HG02588 (cell line): Measurements from ENCODE around the gene LRRC8A.
"Not testable (repeated sequence)": the region's sequence is repeated elsewhere in the genome, so short reads cannot be mapped to it uniquely, and the experiment has no call there.

Experiments
- ATAC-seq: cut with Tn5 transposase; IDR thresholded peaks from one replicate; pipeline ENCODE4 v1.9.1; 2021; ENCODE audit warnings: mild to moderate bottlenecking, moderate library complexity; ENCODE audit not compliant: unreplicated experiment

The LRRC8A gene

GRCh38 chr9:128863647-128864046 lies 18.3 kb upstream of the LRRC8A start:
- no peak for ATAC-seq

DNA sequence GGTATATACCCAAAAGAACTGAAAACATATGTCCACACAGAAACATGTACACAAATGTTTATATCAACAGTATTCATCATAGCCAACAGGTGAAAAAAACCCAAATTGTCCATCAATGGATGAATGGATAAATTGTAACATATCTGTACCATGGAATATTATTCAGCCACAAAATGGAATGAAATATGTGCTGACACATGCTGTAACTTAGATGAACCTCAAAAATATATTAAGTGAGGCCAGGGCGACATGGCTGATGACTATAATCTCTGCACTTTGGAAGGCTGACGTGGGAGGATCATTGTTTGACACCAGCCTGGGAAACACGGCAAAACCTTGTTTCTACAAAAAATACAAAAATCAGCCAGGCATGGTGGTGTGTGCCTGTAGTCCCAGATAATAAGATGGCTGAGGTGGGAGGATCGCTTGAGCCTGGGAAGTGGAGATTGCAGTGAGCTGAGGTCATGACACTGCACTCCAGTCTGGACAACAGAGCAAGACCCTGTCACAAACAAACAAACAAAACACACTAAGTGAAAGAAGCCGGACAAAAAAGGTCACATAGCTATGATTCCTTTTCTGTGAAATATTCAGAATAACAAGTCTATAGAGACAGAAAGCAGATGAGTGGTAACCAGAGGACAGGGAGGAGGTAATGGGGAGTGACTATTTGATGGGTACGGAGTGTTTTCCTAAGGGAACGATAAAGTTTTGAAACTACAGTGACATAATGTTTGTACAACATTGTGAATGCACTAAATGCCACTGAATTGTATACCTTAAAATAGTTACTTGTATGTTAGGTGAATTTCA lies 11.6 kb upstream of the LRRC8A start:
- no peak for ATAC-seq

DNA sequence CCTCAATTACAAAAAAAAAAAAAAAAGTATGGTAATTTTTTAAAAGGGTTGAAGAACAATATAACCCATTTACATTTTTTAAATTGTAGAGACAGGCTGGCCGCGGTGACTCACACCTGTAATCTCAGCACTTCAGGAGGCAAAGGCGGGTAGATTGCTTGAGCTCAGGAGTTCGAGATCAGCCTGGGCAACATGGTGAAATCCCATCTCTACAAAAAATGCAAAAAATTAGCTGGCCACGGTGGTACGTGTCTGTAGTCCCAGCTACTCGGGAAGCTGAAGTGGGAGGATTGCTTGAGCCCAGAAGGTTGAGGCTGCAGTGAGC lies 11.0 kb upstream of the LRRC8A start:
- ATAC-seq: not testable (repeated sequence)

DNA sequence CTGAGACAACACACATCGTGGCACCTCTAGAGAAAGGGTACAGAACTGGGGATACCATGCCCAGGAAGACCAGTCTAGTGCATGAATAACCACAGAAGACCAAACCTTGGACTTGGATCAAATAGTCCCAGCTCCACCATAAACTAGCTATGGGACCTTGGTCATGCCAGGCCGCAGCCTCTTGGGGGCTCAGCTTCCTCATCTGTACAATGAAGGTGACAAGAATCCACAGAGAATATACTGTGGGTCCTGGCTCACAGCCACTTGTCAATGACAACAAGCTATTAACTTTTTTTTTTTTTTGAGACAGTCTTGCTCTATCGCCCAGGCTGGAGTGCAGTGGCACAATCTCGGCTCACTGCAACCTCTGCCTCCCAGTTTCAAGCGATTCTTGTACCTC lies 4.1 kb upstream of the LRRC8A start:
- no peak for ATAC-seq

DNA sequence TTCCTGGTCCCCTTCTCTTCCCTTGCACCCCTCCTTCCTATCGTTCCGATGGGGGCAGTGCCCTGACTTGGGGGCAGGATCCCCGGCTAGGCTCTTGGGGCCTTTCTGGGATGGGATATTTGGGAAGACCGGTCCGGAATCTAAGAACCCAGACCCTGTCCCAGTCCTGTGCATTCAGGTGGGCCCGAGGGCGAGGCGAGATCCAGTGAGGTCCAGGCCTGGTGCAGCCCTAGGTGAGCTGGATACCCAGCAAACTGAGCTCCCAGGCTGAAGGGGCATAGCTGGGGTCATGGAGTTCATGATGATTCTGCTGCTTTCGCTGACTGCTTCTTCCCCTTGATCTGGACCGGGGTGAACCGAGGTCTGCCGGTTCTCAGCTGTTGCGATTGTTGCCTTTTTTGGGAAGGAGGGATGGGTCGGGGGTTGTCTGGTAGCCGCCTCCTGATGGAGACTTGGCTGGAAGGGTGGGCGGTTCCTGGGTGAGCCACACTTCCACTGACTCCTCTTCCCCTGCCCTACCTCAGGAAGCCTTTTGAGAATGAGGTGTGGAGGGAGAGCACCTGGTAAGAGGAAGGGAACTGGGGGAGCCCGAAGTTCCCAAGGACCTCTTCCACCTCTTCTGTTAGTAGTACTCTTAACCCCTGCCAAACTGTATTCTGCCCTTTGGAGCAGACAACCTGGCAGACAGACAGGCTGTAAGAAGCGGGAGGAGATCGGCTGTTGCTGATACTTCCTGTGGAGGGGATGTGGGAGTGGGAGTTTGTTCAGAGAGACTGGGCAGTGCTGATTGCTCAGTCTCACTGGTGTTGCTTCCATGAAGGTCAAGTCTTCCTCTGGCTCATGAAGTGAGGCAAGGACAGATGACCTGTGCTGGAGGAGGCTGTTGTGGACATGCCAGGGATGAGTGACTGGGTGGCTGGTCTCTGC lies 1.0 kb downstream of the LRRC8A start:
- ATAC-seq: no peak

DNA sequence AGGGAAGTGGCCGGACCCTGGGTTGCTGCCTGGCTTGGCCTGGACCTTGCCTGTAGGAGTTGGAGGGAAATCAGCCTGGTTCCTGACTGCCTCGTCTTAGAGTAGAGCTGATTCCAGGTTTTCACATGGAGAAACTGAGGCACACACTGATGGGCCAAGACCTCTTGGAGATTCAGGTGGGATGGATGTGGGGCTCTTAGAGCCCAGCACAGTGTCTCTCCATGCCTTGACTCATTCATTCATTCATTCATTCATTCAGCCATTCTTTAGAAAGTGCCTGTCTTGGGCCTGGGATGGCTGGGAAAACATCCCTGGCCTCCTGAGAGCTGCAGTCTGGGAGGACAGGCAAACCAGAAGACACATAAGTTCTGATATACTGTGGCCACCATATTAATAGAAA lies 2.2 kb downstream of the LRRC8A start:
- no peak for ATAC-seq

GRCh38 chr9:128885376-128885775 lies 3.4 kb downstream of the LRRC8A start:
- no peak for ATAC-seq

DNA sequence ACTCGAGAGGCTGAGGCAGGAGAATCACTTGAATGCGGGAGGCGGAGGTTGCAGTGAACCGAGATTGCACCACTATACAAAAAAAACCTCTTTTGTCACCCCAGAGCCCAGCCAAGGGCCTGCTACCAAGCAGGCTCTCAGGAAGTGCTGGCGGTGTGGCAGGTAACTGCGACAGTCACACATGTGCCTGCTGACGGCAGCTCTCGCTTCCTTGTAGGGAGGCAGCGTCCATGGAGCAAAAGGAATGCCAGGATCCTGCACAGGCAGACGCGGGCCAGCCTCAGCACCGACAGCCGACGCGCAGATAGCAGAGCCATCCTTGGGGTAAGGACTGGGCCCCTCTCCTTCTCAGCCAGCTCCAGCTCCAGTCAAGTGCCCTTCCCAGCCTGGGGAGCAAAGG lies 3.9 kb downstream of the LRRC8A start:
- ATAC-seq: no peak

- ATAC-seq: no peak
Observed at GRCh38 chr9:128886211-128886891, 4.4 kb downstream of the LRRC8A start.

DNA sequence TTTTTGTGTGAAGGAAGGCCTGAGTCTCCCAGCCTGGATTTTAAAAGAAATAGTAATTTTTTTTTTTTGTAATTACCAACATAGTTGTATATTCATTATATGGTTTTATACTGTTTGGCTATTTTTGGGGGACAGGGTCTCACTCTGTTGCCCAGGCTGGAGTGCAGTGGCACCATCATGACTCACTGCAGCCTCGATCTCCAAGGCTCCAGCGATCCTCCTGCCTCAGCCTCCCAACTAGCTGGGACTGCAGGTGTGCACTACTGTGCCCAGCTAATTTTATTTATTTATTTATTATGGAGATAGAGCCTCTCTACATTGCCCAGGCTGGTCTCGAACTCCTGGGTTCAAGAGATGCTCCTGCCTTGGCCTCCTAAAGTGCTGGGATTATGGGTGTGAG lies 5.1 kb downstream of the LRRC8A start:
- ATAC-seq: no peak

- no peak for ATAC-seq
Observed at GRCh38 chr9:128887914-128888350, 6.0 kb downstream of the LRRC8A start.

DNA sequence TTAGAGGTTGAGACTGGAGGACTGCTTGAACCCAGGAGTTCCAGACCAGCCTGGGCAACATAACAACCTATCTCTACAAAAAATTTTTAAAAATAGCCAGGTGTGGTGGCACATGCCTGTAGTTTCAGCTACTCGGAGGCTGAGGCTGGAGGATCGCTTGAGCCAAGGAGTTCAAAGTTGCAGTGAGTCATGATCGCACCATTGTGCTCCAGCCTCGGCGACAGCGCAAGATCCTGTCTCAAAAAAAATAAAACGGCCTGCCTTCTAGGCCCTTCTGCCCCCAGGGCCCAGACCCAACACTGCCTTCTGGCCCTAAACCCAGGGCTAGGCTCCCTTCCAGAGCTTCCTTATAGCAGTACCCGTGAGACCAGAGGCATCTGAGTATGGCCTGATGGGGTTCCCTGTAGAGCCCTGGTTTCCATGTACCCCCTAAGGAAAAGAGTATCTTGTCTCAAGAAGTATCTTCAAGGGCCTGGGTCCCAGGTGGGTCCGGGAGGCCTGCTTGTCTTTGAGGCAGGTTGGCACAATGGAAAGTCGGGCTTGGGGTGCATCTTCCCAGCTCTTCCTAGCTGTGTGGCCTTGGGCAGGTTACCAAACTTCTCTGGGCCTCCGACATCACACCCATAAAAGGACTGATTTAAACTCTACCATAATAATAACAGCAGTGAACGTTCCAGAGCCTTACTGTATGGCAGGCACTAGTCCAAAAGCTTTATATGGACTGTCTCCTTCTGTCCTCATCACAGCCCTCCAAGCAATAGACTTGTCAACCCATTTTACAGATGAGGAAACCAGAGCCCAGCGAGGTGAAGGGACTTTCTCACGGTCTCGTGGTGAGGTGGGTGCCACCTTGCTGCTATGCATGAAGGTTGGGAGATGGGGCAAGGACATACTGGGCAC lies 9.6 kb downstream of the LRRC8A start:
- no peak for ATAC-seq

DNA sequence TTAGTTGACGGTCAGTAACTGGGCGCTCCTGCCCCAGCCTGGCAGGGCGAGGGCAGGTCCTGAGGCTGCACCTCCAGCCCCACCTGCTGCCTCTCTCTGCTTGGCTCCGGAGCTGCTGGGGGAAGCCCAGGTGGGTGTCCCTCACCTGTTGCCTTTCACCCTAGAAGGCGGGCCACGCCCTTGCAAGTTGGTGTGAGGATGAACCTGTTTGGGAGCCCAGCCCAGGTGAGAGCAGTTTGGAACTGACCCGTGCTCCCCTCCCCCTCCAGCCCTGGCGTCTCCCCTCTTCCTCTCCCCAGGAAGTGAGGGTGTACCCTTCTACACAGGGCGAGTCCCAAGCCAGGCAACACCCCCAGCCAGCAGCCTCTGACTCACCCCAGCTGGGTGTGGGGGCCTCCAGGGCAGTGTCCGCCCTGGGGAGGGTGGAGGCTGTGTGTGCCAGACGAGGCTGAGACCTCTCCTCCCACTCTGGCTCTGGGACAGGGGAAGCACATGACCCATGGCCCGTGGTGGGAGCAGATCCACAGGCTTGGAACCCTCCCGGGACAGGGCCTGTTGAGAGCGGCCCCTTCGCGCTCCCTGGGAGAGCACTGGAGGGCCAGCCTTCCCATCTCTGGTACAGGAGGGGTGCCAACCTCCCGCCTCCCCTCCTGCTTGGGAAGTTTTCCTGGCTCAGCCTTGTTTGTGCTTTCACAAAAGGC lies 10.4 kb downstream of the LRRC8A start:
- ATAC-seq: no peak

DNA sequence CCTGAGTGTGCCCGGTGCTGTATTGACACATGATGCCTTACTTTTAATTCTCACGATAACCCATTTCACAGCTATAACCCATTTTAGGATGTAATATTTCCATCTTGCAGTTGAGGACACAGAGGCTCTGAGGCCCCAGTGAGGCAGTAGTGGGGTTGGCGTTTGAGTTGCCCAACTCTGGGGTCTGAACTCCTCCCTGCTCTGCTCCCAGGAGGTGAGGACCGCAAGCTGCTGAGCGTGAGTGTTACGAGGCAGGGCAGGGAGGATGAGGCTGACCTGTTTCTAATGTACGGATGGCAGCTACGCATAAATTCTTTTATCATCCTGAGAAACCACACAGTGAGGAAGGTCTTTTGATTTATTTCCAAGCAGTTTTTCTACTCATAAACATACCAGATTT lies 11.4 kb downstream of the LRRC8A start:
- ATAC-seq: no peak

DNA sequence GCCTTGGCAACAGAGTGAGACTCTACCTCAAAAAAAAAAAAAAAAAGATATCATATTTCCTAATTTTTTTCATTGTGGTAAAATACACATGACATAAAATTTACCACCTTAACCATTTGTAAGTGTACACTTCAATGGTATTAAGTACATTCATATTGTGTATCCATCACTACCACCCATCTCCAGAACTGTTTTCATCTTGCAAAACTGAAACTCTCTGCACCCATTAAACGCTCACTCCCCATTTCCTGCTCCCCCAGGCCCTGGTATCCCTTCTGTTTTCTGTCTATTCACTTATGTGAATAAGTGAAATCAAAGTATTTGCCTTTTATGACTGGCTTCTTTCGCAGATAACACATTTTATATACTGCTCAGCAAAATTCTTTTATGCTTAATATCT lies 12.8 kb downstream of the LRRC8A start:
- no peak for ATAC-seq

- ATAC-seq: no peak
Observed at GRCh38 chr9:128895556-128895955, 13.6 kb downstream of the LRRC8A start.

DNA sequence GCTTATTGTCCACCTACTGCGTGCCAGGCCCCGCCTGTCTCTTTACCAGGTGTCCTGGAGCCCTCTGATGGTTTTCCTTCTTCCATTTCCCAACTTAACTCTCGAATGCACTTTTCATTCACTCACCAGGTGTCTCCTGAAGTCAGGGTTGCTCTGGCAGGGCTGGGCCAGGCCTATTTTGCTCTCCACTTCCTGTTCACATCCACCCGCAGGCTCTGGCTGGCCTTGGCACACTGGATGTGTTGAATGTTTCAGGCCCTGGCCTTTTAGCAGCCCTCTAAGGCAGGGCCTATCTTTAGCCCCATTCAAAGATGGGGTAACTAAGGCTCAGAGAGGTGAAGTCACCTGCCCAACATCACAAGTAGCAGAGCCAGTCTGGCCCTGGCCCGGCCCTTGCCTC lies 16.4 kb downstream of the LRRC8A start:
- no peak for ATAC-seq

- ATAC-seq: no peak
Observed at GRCh38 chr9:128898845-128899565, 17.1 kb downstream of the LRRC8A start.
